Endothelial cell (in vitro differentiated cells): Measurements from ENCODE around the gene NEUROD1. TPM values are rescaled to one million over a fixed set of nuclear protein-coding genes. Genes with fewer than 3 reads are reported as not detected.

ENCODE experiments used
- DNase-seq: peaks from one replicate; pipeline ENCODE4 v3.0.0; 2021; ENCODE audit warnings: low spot score
- H3K27ac Mint-ChIP-seq: one replicate; pipeline ENCODE4 v1.8.0; 2021; ENCODE audit warnings: mixed read lengths, inconsistent platforms; ENCODE audit not compliant: unreplicated experiment
- H3K27me3 Mint-ChIP-seq: one replicate; pipeline ENCODE4 v1.8.0; 2021; ENCODE audit warnings: mild to moderate bottlenecking, moderate library complexity, mixed read lengths, inconsistent platforms; ENCODE audit not compliant: unreplicated experiment
- H3K36me3 Mint-ChIP-seq: one replicate; pipeline ENCODE4 v1.8.0; 2021; ENCODE audit warnings: mild to moderate bottlenecking, low read depth, mixed read lengths, inconsistent platforms; ENCODE audit not compliant: unreplicated experiment
- H3K4me1 Mint-ChIP-seq: one replicate; pipeline ENCODE4 v1.8.0; 2021; ENCODE audit warnings: mild to moderate bottlenecking, mixed read lengths, inconsistent platforms; ENCODE audit not compliant: unreplicated experiment
- H3K4me3 Mint-ChIP-seq: one replicate; pipeline ENCODE4 v1.8.0; 2021; ENCODE audit warnings: mild to moderate bottlenecking, mixed read lengths, inconsistent platforms; ENCODE audit not compliant: unreplicated experiment
- H3K9me3 Mint-ChIP-seq: one replicate; pipeline ENCODE4 v1.8.0; 2021; ENCODE audit warnings: mixed read lengths, inconsistent platforms; ENCODE audit not compliant: unreplicated experiment
- total RNA-seq: library from RNA; stranded (reverse); fragmentation: NEBNext Ultra II Directional; extraction: Animal tissue kit (Norgen Biotek cat#: 25700); gene quantifications from one replicate; pipeline ENCODE4 v1.2.1, GENCODE V29; 2021; ENCODE audit not compliant: unreplicated experiment
- TF ChIP-seq, protein P1 (sequence below): fragments of 200-600 bp; sonication (generic); IDR thresholded peaks from one replicate; pipeline ENCODE4 v1.5.0; 2021; ENCODE audit warnings: antibody characterized with exemption; ENCODE audit not compliant: unreplicated experiment

NEUROD1 gene
- total RNA-seq, 1 donor from 2014 or later = not detected

GRCh38 chr2:181678861-181679543, 1.3 kb downstream of the NEUROD1 start:
- no peak for DNase-seq
- Mint-ChIP-seq H3K9me3 (no peaks in the 10 kb centered on the region), H3K27me3 (peaks cover 31% of the 10 kb centered on the region), H3K4me1 (peaks cover 30% of the 10 kb centered on the region), H3K27ac (no peak overlapping the region), H3K4me3 (no peak overlapping the region), H3K36me3 (peaks cover 5% of the 10 kb centered on the region)
- TF ChIP-seq, protein P1, sequence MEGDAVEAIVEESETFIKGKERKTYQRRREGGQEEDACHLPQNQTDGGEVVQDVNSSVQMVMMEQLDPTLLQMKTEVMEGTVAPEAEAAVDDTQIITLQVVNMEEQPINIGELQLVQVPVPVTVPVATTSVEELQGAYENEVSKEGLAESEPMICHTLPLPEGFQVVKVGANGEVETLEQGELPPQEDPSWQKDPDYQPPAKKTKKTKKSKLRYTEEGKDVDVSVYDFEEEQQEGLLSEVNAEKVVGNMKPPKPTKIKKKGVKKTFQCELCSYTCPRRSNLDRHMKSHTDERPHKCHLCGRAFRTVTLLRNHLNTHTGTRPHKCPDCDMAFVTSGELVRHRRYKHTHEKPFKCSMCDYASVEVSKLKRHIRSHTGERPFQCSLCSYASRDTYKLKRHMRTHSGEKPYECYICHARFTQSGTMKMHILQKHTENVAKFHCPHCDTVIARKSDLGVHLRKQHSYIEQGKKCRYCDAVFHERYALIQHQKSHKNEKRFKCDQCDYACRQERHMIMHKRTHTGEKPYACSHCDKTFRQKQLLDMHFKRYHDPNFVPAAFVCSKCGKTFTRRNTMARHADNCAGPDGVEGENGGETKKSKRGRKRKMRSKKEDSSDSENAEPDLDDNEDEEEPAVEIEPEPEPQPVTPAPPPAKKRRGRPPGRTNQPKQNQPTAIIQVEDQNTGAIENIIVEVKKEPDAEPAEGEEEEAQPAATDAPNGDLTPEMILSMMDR = no peak

DNA sequence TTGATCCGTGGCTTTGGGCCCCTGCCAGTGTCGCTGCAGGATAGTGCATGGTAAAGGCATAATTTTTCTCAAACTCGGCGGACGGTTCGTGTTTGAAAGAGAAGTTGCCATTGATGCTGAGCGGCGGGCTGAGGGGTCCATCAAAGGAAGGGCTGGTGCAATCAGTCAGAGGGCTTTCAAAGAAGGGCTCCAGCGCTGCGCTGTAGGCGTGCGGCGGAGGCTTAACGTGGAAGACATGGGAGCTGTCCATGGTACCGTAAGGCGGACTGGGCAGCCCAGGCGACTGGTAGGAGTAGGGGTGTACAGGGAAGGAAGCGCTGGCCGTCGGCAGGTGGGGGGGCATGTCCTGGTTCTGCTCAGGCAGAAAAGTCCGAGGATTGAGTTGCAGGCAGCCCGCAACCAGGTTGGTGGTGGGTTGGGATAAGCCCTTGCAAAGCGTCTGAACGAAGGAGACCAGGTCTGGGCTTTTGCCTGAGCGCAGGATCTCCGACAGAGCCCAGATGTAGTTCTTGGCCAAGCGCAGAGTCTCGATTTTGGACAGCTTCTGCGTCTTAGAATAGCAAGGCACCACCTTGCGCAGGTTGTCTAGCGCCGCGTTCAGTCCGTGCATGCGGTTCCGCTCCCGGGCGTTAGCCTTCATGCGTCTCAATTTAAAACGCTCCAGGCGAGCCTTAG, 2.3 kb downstream of the NEUROD1 start:
- DNase-seq = peak; percentile 87
- Mint-ChIP-seq H3K4me1 (peaks cover 27% of the 10 kb centered on the region), H3K36me3 (peaks cover 5% of the 10 kb centered on the region), H3K27ac (no peak overlapping the region), H3K27me3 (peaks cover 27% of the 10 kb centered on the region), H3K4me3 (no peak overlapping the region), H3K9me3 (no peaks in the 10 kb centered on the region)
- TF ChIP-seq, protein P1 = no peak

DNA sequence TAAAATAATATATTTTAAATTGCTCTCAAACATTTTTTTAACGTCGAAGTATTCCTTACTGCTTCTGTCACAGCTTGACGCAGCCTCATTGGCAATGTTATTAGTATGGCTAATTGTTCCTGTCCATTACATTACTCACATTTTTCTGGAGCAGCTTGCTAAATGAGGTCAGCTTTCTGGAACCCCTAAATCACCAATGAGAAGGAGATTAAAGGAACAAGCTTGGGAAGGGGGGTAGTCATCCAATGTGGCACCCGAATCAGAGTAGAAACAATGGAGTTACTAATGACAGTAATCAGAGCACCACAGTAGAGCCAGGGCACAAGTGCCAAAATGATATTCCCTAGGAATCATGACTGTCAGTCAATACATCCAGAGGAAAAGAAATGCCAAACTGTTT, 5.1 kb downstream of the NEUROD1 start:
- peaks cover 5% of the 10 kb centered on the region for H3K36me3 Mint-ChIP-seq
- H3K4me1 Mint-ChIP-seq = peaks cover 9% of the 10 kb centered on the region
- DNase-seq = no peak
- TF ChIP-seq, protein P1 = no peak
- H3K27ac Mint-ChIP-seq = no peak overlapping the region
- peaks cover 13% of the 10 kb centered on the region for H3K27me3 Mint-ChIP-seq
- H3K4me3 Mint-ChIP-seq = no peak overlapping the region
- H3K9me3 Mint-ChIP-seq = no peaks in the 10 kb centered on the region

- Mint-ChIP-seq H3K27ac (no peak overlapping the region), H3K9me3 (no peaks in the 10 kb centered on the region), H3K27me3 (peaks cover 11% of the 10 kb centered on the region), H3K36me3 (peaks cover 5% of the 10 kb centered on the region), H3K4me1 (peaks cover 9% of the 10 kb centered on the region), H3K4me3 (no peak overlapping the region)
- DNase-seq = no peak
- TF ChIP-seq, protein P1 = no peak
These were observed 5.9 kb downstream of the NEUROD1 start for GRCh38 chr2:181674461-181674860.

- TF ChIP-seq, protein P1 = no peak
- H3K4me1 Mint-ChIP-seq = peaks cover 6% of the 10 kb centered on the region
- DNase-seq = no peak
- no peak overlapping the region for H3K27ac Mint-ChIP-seq
- H3K27me3 Mint-ChIP-seq = peaks cover 5% of the 10 kb centered on the region
- H3K36me3 Mint-ChIP-seq = peaks cover 5% of the 10 kb centered on the region
- no peak overlapping the region for H3K4me3 Mint-ChIP-seq
- H3K9me3 Mint-ChIP-seq = no peaks in the 10 kb centered on the region
These were observed 7.1 kb downstream of the NEUROD1 start for GRCh38 chr2:181673173-181673572.
